HepG2 (cell line): ENCODE results near the gene ADPRS. TPM values are rescaled to one million over a fixed set of nuclear protein-coding genes. Genes with fewer than 3 reads are reported as not detected.
A peak's percentile ranks its signal among the peaks of the same experiment; 100 is the strongest.

ENCODE experiments used
- CCAR2 ChIP-seq: fragments of 200-400 bp; formaldehyde crosslinking; optimal IDR thresholded peaks from 2 replicates; pipeline ENCODE3; 2018; ENCODE audit warnings: low read depth, mild to moderate bottlenecking, low read length, moderate library complexity
- GMEB1 ChIP-seq: sonication (generic); formaldehyde crosslinking; IDR thresholded peaks from 2 replicates; pipeline ENCODE4 v1.5.1; 2020; ENCODE audit warnings: missing genetic modification reagents, mild to moderate bottlenecking, borderline replicate concordance
- HNF4A ChIP-seq: sonication (generic); formaldehyde crosslinking; IDR thresholded peaks from 2 replicates; pipeline ENCODE4 v1.4.0; 2020; ENCODE audit warnings: missing genetic modification reagents
- IRF2 ChIP-seq: IDR thresholded peaks from 2 replicates; pipeline ENCODE4 v1.6.1; 2018; ENCODE audit warnings: missing genetic modification reagents, missing compliant biosample characterization
- KLF11 ChIP-seq: IDR thresholded peaks from 2 replicates; pipeline ENCODE4 v1.6.1; 2016; ENCODE audit warnings: missing compliant biosample characterization
- KLF16 ChIP-seq, 2 experiments: sonication (generic) in 1 of 2; formaldehyde crosslinking in 1 of 2; IDR thresholded peaks; 2 replicates each; pipeline versions ENCODE4 v1.6.1 to v1.8.0; 2016 to 2023; ENCODE audit warnings: missing genetic modification reagents in 2 of 2, missing compliant biosample characterization in 1 of 2
- KMT2B ChIP-seq: IDR thresholded peaks from 2 replicates; pipeline ENCODE4 v1.6.1; 2016; ENCODE audit warnings: missing genetic modification reagents, missing compliant biosample characterization
- MZF1 ChIP-seq: sonication (generic); formaldehyde crosslinking; IDR thresholded peaks from 2 replicates; pipeline ENCODE4 v1.8.1; 2023; ENCODE audit warnings: mild to moderate bottlenecking, missing genetic modification reagents, borderline replicate concordance
- PPARG ChIP-seq: conservative IDR thresholded peaks from 2 replicates; pipeline ENCODE4 v1.6.1; 2016; ENCODE audit warnings: missing biosample characterization, missing genetic modification reagents
- RELA ChIP-seq: sonication (generic); formaldehyde crosslinking; IDR thresholded peaks from 2 replicates; pipeline ENCODE4 v1.4.0; 2020; ENCODE audit warnings: missing genetic modification reagents
- SALL1 ChIP-seq: sonication (generic); formaldehyde crosslinking; IDR thresholded peaks from 2 replicates; pipeline ENCODE4 v1.8.0; 2022; ENCODE audit warnings: mild to moderate bottlenecking, missing genetic modification reagents
- SRSF9 ChIP-seq: fragments of 200-400 bp; formaldehyde crosslinking; IDR thresholded peaks from 2 replicates; pipeline ENCODE4 v1.6.1; 2018; ENCODE audit warnings: borderline replicate concordance, mild to moderate bottlenecking, low read depth, low read length; ENCODE audit not compliant: insufficient read depth, poor library complexity, severe bottlenecking
- THAP9 ChIP-seq: sonication (generic); formaldehyde crosslinking; IDR thresholded peaks from 2 replicates; pipeline ENCODE4; 2020; ENCODE audit warnings: missing genetic modification reagents, mild to moderate bottlenecking, borderline replicate concordance
- ZBTB7A ChIP-seq: sonication (generic); formaldehyde crosslinking; IDR thresholded peaks from 2 replicates; pipeline ENCODE4 v1.8.0; 2022; ENCODE audit warnings: mild to moderate bottlenecking, missing genetic modification reagents
- ZNF768 ChIP-seq: sonication (generic); formaldehyde crosslinking; IDR thresholded peaks from 2 replicates; pipeline ENCODE4 v1.4.0; 2020; ENCODE audit warnings: missing genetic modification reagents
- ZNF773 ChIP-seq: sonication (generic); formaldehyde crosslinking; IDR thresholded peaks from 2 replicates; pipeline ENCODE4 v1.4.0; 2020; ENCODE audit warnings: missing genetic modification reagents, borderline replicate concordance
- ZNF784 ChIP-seq: sonication (generic); formaldehyde crosslinking; IDR thresholded peaks from 2 replicates; pipeline ENCODE4 v1.5.1; 2020; ENCODE audit warnings: missing genetic modification reagents, mild to moderate bottlenecking, borderline replicate concordance
- polyA plus RNA-seq, 8 experiments: library from polyadenylated mRNA; depleted of rRNA in 3 of 8; stranded (reverse) in 7 of 8; unstranded in 1 of 8; fragments of >200 nt; fragmentation: Illumina TruSeq in 4 of 8; extraction: Trizol in 4 of 8; gene quantifications; 2 replicates each; pipeline versions ENCODE4 v1.2.1 to v1.2.3, GENCODE V29; 2011 to 2016; ENCODE audit warnings: low read depth in 4 of 8, missing spikeins in 1 of 8, mixed read lengths in 1 of 8; ENCODE audit not compliant: insufficient read depth in 1 of 8
- total RNA-seq, 5 experiments: library from RNA; depleted of rRNA; stranded (reverse); fragments of >200 nt; fragmentation: Illumina TruSeq; extraction: Trizol; gene quantifications; 2 replicates each; pipeline ENCODE4 v1.2.3, GENCODE V29; 2016; ENCODE audit warnings: low read depth in 1 of 5
- TF ChIP-seq, protein P1 (sequence below): sonication (generic); formaldehyde crosslinking; IDR thresholded peaks from 2 replicates; pipeline ENCODE4 v1.5.1; 2020; ENCODE audit warnings: mild to moderate bottlenecking, missing genetic modification reagents, moderate library complexity
- TF ChIP-seq, protein P2 (sequence below): sonication (generic); formaldehyde crosslinking; IDR thresholded peaks from 2 replicates; pipeline ENCODE4 v1.8.1; 2023; ENCODE audit warnings: mild to moderate bottlenecking, missing genetic modification reagents

ADPRS gene
- total and polyA plus RNA-seq, 2 of the 13 experiments (the other 11 are each of a cell fraction or from before 2014, with no cell fraction given), result 30.6 to 36.4 TPM

- TF ChIP-seq KLF11 (CRISPR knock-in tag) (no peak), ZNF768 (CRISPR knock-in tag) (peak; percentile 57; the same call in 1 of the 2 replicates), ZBTB7A (CRISPR knock-in tag) (peak; percentile 80), GMEB1 (CRISPR knock-in tag) (0 out of 2 replicates have a peak, but pooled peaks have one; percentile 22), RELA (CRISPR knock-in tag) (no peak), MZF1 (CRISPR knock-in tag) (no peak), HNF4A (CRISPR knock-in tag) (no peak), CCAR2 (no peak), ZNF784 (CRISPR knock-in tag) (peak; percentile 49; the same call in 1 of the 2 replicates), SALL1 (CRISPR knock-in tag) (peak; percentile 39; the same call in 1 of the 2 replicates), PPARG (0 out of 2 replicates have a peak, but pooled peaks have one; percentile 41), ZNF773 (CRISPR knock-in tag) (no peak), KLF16 (CRISPR knock-in tag; IDR thresholded peaks at IDR 0.05) (no peak), KMT2B (0 out of 2 replicates have a peak, but pooled peaks have one; percentile 32), SRSF9 (no peak), IRF2 (0 out of 2 replicates have a peak, but pooled peaks have one; percentile 20), THAP9 (CRISPR knock-in tag) (0 out of 2 replicates have a peak, but pooled peaks have one; percentile 49)
- TF ChIP-seq, protein P1, sequence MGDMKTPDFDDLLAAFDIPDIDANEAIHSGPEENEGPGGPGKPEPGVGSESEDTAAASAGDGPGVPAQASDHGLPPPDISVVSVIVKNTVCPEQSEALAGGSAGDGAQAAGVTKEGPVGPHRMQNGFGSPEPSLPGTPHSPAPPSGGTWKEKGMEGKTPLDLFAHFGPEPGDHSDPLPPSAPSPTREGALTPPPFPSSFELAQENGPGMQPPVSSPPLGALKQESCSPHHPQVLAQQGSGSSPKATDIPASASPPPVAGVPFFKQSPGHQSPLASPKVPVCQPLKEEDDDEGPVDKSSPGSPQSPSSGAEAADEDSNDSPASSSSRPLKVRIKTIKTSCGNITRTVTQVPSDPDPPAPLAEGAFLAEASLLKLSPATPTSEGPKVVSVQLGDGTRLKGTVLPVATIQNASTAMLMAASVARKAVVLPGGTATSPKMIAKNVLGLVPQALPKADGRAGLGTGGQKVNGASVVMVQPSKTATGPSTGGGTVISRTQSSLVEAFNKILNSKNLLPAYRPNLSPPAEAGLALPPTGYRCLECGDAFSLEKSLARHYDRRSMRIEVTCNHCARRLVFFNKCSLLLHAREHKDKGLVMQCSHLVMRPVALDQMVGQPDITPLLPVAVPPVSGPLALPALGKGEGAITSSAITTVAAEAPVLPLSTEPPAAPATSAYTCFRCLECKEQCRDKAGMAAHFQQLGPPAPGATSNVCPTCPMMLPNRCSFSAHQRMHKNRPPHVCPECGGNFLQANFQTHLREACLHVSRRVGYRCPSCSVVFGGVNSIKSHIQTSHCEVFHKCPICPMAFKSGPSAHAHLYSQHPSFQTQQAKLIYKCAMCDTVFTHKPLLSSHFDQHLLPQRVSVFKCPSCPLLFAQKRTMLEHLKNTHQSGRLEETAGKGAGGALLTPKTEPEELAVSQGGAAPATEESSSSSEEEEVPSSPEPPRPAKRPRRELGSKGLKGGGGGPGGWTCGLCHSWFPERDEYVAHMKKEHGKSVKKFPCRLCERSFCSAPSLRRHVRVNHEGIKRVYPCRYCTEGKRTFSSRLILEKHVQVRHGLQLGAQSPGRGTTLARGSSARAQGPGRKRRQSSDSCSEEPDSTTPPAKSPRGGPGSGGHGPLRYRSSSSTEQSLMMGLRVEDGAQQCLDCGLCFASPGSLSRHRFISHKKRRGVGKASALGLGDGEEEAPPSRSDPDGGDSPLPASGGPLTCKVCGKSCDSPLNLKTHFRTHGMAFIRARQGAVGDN (CRISPR knock-in tag), result peak; percentile 50
- TF ChIP-seq, protein P2, sequence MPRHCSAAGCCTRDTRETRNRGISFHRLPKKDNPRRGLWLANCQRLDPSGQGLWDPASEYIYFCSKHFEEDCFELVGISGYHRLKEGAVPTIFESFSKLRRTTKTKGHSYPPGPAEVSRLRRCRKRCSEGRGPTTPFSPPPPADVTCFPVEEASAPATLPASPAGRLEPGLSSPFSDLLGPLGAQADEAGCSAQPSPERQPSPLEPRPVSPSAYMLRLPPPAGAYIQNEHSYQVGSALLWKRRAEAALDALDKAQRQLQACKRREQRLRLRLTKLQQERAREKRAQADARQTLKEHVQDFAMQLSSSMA (CRISPR knock-in tag), result no peak
These were observed 11.1 kb downstream of the ADPRS start (continued) for GRCh38 chr1:36099681-36100341.
